ENCODE results near the gene CNOT4.
"Not testable (repeated sequence)": the region's sequence is repeated elsewhere in the genome, so short reads cannot be mapped to it uniquely, and the experiment has no call there.

The CNOT4 gene

GRCh38 chr7:135359615-135360014 lies 150.3 kb downstream of the CNOT4 start:
- no peak for DNase-seq

- DNase-seq, result no peak
These were observed 154.4 kb downstream of the CNOT4 start for GRCh38 chr7:135355377-135356048.

GRCh38 chr7:135353832-135354231 lies 156.1 kb downstream of the CNOT4 start:
- DNase-seq, result no peak

GRCh38 chr7:135352285-135352684 lies 157.6 kb downstream of the CNOT4 start:
- no peak for DNase-seq

- not testable (repeated sequence) for DNase-seq
These were observed 158.8 kb downstream of the CNOT4 start for GRCh38 chr7:135351070-135351469.

GRCh38 chr7:135349746-135350145 lies 160.2 kb downstream of the CNOT4 start:
- DNase-seq, result no peak

- DNase-seq, result no peak
These were observed 161.4 kb downstream of the CNOT4 start for GRCh38 chr7:135348493-135348892.

- no peak for DNase-seq
These were observed 166.5 kb downstream of the CNOT4 start for GRCh38 chr7:135343361-135343760.

GRCh38 chr7:135342887-135343286 lies 167.0 kb downstream of the CNOT4 start:
- no peak for DNase-seq

- peak; percentile 3 for DNase-seq
These were observed 168.9 kb downstream of the CNOT4 start for GRCh38 chr7:135341049-135341448.

- peak; percentile 5 for DNase-seq
These were observed 171.8 kb downstream of the CNOT4 start for GRCh38 chr7:135337977-135338550.

GRCh38 chr7:135337506-135337905 lies 172.4 kb downstream of the CNOT4 start:
- DNase-seq, result no peak

- no peak for DNase-seq
These were observed 174.2 kb downstream of the CNOT4 start for GRCh38 chr7:135335628-135336139.

GRCh38 chr7:135334830-135335543 lies 174.9 kb downstream of the CNOT4 start:
- DNase-seq, result no peak

- DNase-seq, result no peak
These were observed 176.0 kb downstream of the CNOT4 start for GRCh38 chr7:135333946-135334345.

- DNase-seq, result no peak
These were observed 176.7 kb downstream of the CNOT4 start for GRCh38 chr7:135333200-135333599.

- DNase-seq, result no peak
These were observed 179.8 kb downstream of the CNOT4 start for GRCh38 chr7:135330088-135330487.

- DNase-seq, result no peak
These were observed 181.4 kb downstream of the CNOT4 start for GRCh38 chr7:135328526-135328925.

- no peak for DNase-seq
These were observed 181.8 kb downstream of the CNOT4 start for GRCh38 chr7:135328053-135328452.

- no peak for DNase-seq
These were observed 182.4 kb downstream of the CNOT4 start for GRCh38 chr7:135327458-135327857.

- DNase-seq, result no peak
These were observed 183.1 kb downstream of the CNOT4 start for GRCh38 chr7:135326636-135327280.

- no peak for DNase-seq
These were observed 187.1 kb downstream of the CNOT4 start for GRCh38 chr7:135322571-135323340.

- DNase-seq, result peak; percentile 45
These were observed 188.3 kb downstream of the CNOT4 start for GRCh38 chr7:135321556-135321955.

All from MV-4-11 (cell line).